Omental fat pad (tissue), 4 donors: ENCODE data around the gene HOXB3. TPM values are rescaled to one million over a fixed set of nuclear protein-coding genes. Genes with fewer than 3 reads are reported as not detected.

Source experiments
- ATAC-seq: fragments of 150-250 bp; one replicate; pipeline ENCODE4 v1.9.1; 2016; ENCODE audit warnings: mild to moderate bottlenecking, moderate library complexity; ENCODE audit not compliant: low FRiP score
- DNase-seq: peaks from one replicate; pipeline ENCODE4 v3.0.0-alpha.2; 2019; ENCODE audit warnings: low spot score
- CTCF ChIP-seq, 3 donors: fragments of 450-650 bp; IDR thresholded peaks; one replicate each; pipeline ENCODE4 v1.5.1; 2016 to 2017; ENCODE audit warnings: antibody characterized with exemption in 3 of 3, mild to moderate bottlenecking in 3 of 3, moderate library complexity in 2 of 3
- total RNA-seq, 4 donors: library from RNA; depleted of rRNA; stranded (reverse); fragments of >200 nt; gene quantifications; one replicate each; pipeline ENCODE4 v1.1.0, GENCODE V29; 2016

Gene HOXB3
- total RNA-seq, 4 donors from 2014 or later, result 4.8 to 30.3 (median 10.6) TPM

- no peak for DNase-seq
- no peak for TF ChIP-seq CTCF (IDR thresholded peaks at IDR 0.05)
- no peak for ATAC-seq
Observed at GRCh38 chr17:48591255-48592056, 1.4 kb upstream of the HOXB3 start.

- DNase-seq (no peak), ATAC-seq (no peak)
- TF ChIP-seq CTCF (IDR thresholded peaks at IDR 0.05), result no peak
Observed at GRCh38 chr17:48590607-48591161, 643 bp upstream of the HOXB3 start.

- DNase-seq (no peak), ATAC-seq (no peak)
- no peak for TF ChIP-seq CTCF (IDR thresholded peaks at IDR 0.05)
Observed at GRCh38 chr17:48589060-48589830, 796 bp downstream of the HOXB3 start.

- DNase-seq (no peak), ATAC-seq (no peak)
- TF ChIP-seq CTCF (IDR thresholded peaks at IDR 0.05), result no peak
Observed at GRCh38 chr17:48588528-48588927, 1.5 kb downstream of the HOXB3 start.

- DNase-seq, result no peak
- no peak for TF ChIP-seq CTCF (IDR thresholded peaks at IDR 0.05)
- ATAC-seq, result no peak
Observed at GRCh38 chr17:48588074-48588415, 2.0 kb downstream of the HOXB3 start.

GRCh38 chr17:48587276-48588073 lies 2.6 kb downstream of the HOXB3 start:
- ATAC-seq, result no peak
- TF ChIP-seq CTCF (IDR thresholded peaks at IDR 0.05), result no peak

More at GRCh38 chr17:48587276-48588073, 2.6 kb downstream of the HOXB3 start:
- DNase-seq, result no peak
